Neuronal stem cell (in vitro differentiated cells): Measurements from ENCODE around the gene INTS1.
A peak's percentile ranks its signal among the peaks of the same experiment; 100 is the strongest.

Source experiments
- DNase-seq: peaks from one replicate; pipeline ENCODE4 v3.0.0-alpha.2; 2013; ENCODE audit warnings: low spot score
- H2AFZ ChIP-seq: one replicate; pipeline ENCODE4 v1.6.1; 2013; ENCODE audit warnings: mild to moderate bottlenecking, low read length, inconsistent platforms
- H2AK5ac ChIP-seq: 2 replicates; pipeline ENCODE4 v1.6.1; 2013; ENCODE audit warnings: low read depth, mild to moderate bottlenecking, inconsistent platforms, low read length, moderate library complexity, mixed read lengths
- H2BK120ac ChIP-seq: 2 replicates; pipeline ENCODE4 v1.6.1; 2013; ENCODE audit warnings: low read depth, mild to moderate bottlenecking, inconsistent platforms, low read length, moderate library complexity, mixed read lengths
- H2BK12ac ChIP-seq: one replicate; pipeline ENCODE4 v1.6.1; 2013; ENCODE audit warnings: low read length, inconsistent platforms
- H2BK15ac ChIP-seq: 2 replicates; pipeline ENCODE4 v1.6.1; 2013; ENCODE audit warnings: mild to moderate bottlenecking, low read length, inconsistent platforms, mixed read lengths
- H2BK5ac ChIP-seq: one replicate; pipeline ENCODE4 v1.6.1; 2013; ENCODE audit warnings: inconsistent platforms, mild to moderate bottlenecking, low read length, moderate library complexity
- H3K14ac ChIP-seq: one replicate; pipeline ENCODE4 v1.6.1; 2013; ENCODE audit warnings: low read length, inconsistent platforms
- H3K18ac ChIP-seq: 2 replicates; pipeline ENCODE4 v1.6.1; 2013; ENCODE audit warnings: low read length, inconsistent platforms
- H3K23ac ChIP-seq: 2 replicates; pipeline ENCODE4 v1.6.1; 2013; ENCODE audit warnings: low read depth, mild to moderate bottlenecking, mixed read lengths, low read length, inconsistent platforms; ENCODE audit not compliant: poor library complexity
- H3K27ac ChIP-seq: replicated peaks from 3 replicates; pipeline ENCODE4 v1.5.1; 2013; ENCODE audit warnings: low read length, inconsistent platforms
- H3K27me3 ChIP-seq, 3 experiments: 2 replicates each; pipeline ENCODE4 v1.6.1; 2013; ENCODE audit warnings: low read length in 3 of 3, mild to moderate bottlenecking in 2 of 3, inconsistent platforms in 1 of 3, low read depth in 1 of 3, mixed read lengths in 1 of 3, moderate library complexity in 1 of 3; ENCODE audit not compliant: control insufficient read depth in 3 of 3, insufficient read depth in 3 of 3
- H3K36me3 ChIP-seq, 2 donors: replicated peaks in 1 of 2; 2 replicates each; pipeline ENCODE4 v1.6.1; 2013; ENCODE audit warnings: low read length in 2 of 2; ENCODE audit not compliant: control insufficient read depth in 2 of 2, insufficient read depth in 2 of 2
- H3K4ac ChIP-seq: 2 replicates; pipeline ENCODE4 v1.6.1; 2013; ENCODE audit warnings: inconsistent platforms, mild to moderate bottlenecking, low read length, moderate library complexity
- H3K4me1 ChIP-seq, 2 donors: 1 replicate in 1 of 2; 2 replicates in 1 of 2; pipeline ENCODE4 v1.6.1; 2013; ENCODE audit warnings: low read length in 2 of 2, low read depth in 1 of 2; ENCODE audit not compliant: control insufficient read depth in 2 of 2, insufficient read depth in 1 of 2
- H3K4me2 ChIP-seq: one replicate; pipeline ENCODE4 v1.6.1; 2013; ENCODE audit warnings: mild to moderate bottlenecking, low read length, inconsistent platforms; ENCODE audit not compliant: insufficient read depth, poor library complexity, severe bottlenecking
- H3K4me3 ChIP-seq, 2 donors: 2 replicates each; pipeline ENCODE4 v1.5.1; 2013; ENCODE audit warnings: low read length in 2 of 2, mild to moderate bottlenecking in 2 of 2, inconsistent platforms in 1 of 2, moderate library complexity in 1 of 2
- H3K79me1 ChIP-seq: one replicate; pipeline ENCODE4 v1.6.1; 2013; ENCODE audit warnings: low read depth, mild to moderate bottlenecking, inconsistent platforms, low read length, moderate library complexity
- H3K9ac ChIP-seq: one replicate; pipeline ENCODE4 v1.6.1; 2013; ENCODE audit warnings: mild to moderate bottlenecking, low read depth, low read length, inconsistent platforms; ENCODE audit not compliant: poor library complexity
- H3K9me3 ChIP-seq, 2 donors: replicated peaks in 1 of 2; 2 replicates each; pipeline versions ENCODE3 to v1.6.1; 2013; ENCODE audit warnings: low read length in 2 of 2, mild to moderate bottlenecking in 2 of 2, inconsistent platforms in 1 of 2, low read depth in 1 of 2, mixed read lengths in 1 of 2, moderate library complexity in 1 of 2; ENCODE audit not compliant: control insufficient read depth in 2 of 2, insufficient read depth in 1 of 2
- H4K8ac ChIP-seq: one replicate; pipeline ENCODE4 v1.6.1; 2013; ENCODE audit warnings: low read depth, mild to moderate bottlenecking, inconsistent platforms, low read length, moderate library complexity
- H4K91ac ChIP-seq: one replicate; pipeline ENCODE4 v1.6.1; 2013; ENCODE audit warnings: low read length, low read depth, mild to moderate bottlenecking, inconsistent platforms; ENCODE audit not compliant: poor library complexity
- WGBS, 2 donors: extraction: QIAGEN DNeasy Blood & Tissue Kit; methylation state at CpG; one replicate each; pipeline ENCODE4 v1.1.7; 2013; ENCODE audit warnings: missing lambda C conversion rate in 2 of 2, mixed read lengths in 1 of 2; ENCODE audit not compliant: insufficient read length in 2 of 2, insufficient replicate concordance in 1 of 2; ENCODE audit errors: extremely low coverage in 2 of 2; 5-methylcytosine and 5-hydroxymethylcytosine counted together

Gene INTS1

GRCh38 chr7:1548438-1548831, 44.2 kb upstream of the INTS1 start:
- H3K4ac ChIP-seq, result no peak overlapping the region
- H3K9me3 ChIP-seq, result peaks cover 0 to 3% of the 10 kb centered on the region in 2 donors
- no peak overlapping the region for H3K18ac ChIP-seq
- peak overlapping the region; percentile 92 for H2AK5ac ChIP-seq
- no CpG with 5 or more reads among the region's 17 CpGs for WGBS, 2 donors
- H3K27me3 ChIP-seq, result peaks cover 0 to 6% (median 3%) of the 10 kb centered on the region in 3 experiments
- H3K4me1 ChIP-seq, result no peaks in the 10 kb centered on the region
- H3K79me1 ChIP-seq, result peaks cover 2% of the 10 kb centered on the region
- no peak overlapping the region for H3K4me3 ChIP-seq
- H2BK120ac ChIP-seq, result peak overlapping the region; percentile 14
- H3K9ac ChIP-seq, result peak overlapping the region; percentile 12
- H2BK15ac ChIP-seq, result peak overlapping the region; percentile 81
- no peak overlapping the region for H3K4me2 ChIP-seq
- no peak overlapping the region for H3K14ac ChIP-seq
- no peak overlapping the region for H4K91ac ChIP-seq
- peak overlapping the region; percentile 43 for H4K8ac ChIP-seq
- peak overlapping the region; percentile 53 for H2BK5ac ChIP-seq
- no peak overlapping the region for H3K27ac ChIP-seq
- peak overlapping the region; percentile 80 for H3K23ac ChIP-seq
- peak overlapping the region; percentile 58 for H2BK12ac ChIP-seq
- H3K36me3 ChIP-seq, result no peaks in the 10 kb centered on the region
- no peak for DNase-seq
- H2AFZ ChIP-seq, result no peak overlapping the region

- Histone ChIP-seq H3K18ac (peak overlapping the region; percentile 64), H4K91ac (no peak overlapping the region), H2AFZ (no peak overlapping the region), H3K4ac (no peak overlapping the region), H3K23ac (peak overlapping the region; percentile 73), H3K27me3 (peaks cover 0 to 6% (median 3%) of the 10 kb centered on the region in 3 experiments), H3K4me1 (peaks cover 0 to 3% of the 10 kb centered on the region in 2 donors), H4K8ac (no peak overlapping the region), H2BK12ac (peak overlapping the region; percentile 94), H3K14ac (peak overlapping the region; percentile 56), H3K9ac (no peak overlapping the region), H2BK120ac (no peak overlapping the region), H3K27ac (no peak overlapping the region), H2BK5ac (peak overlapping the region; percentile 66), H3K4me3 (no peak overlapping the region), H3K4me2 (no peak overlapping the region), H3K79me1 (peaks cover 2% of the 10 kb centered on the region), H3K36me3 (no peaks in the 10 kb centered on the region), H2BK15ac (peak overlapping the region; percentile 81), H2AK5ac (peak overlapping the region; percentile 92), H3K9me3 (peaks cover 0 to 3% of the 10 kb centered on the region in 2 donors)
- DNase-seq, result no peak
- no CpG with 5 or more reads among the region's 35 CpGs for WGBS, 2 donors
Measured at GRCh38 chr7:1547777-1548437, 43.7 kb upstream of the INTS1 start.

- Histone ChIP-seq H2AFZ (no peak overlapping the region), H2BK12ac (peak overlapping the region; percentile 94), H4K91ac (no peak overlapping the region), H3K4me2 (no peak overlapping the region), H3K79me1 (peaks cover 2% of the 10 kb centered on the region), H2AK5ac (peak overlapping the region; percentile 92), H3K18ac (peak overlapping the region; percentile 71), H2BK15ac (peak overlapping the region; percentile 81), H3K9ac (no peak overlapping the region), H3K4ac (no peak overlapping the region), H2BK120ac (peak overlapping the region; percentile 61), H3K4me3 (no peak overlapping the region), H3K27ac (no peak overlapping the region), H3K14ac (peak overlapping the region; percentile 89), H3K23ac (peak overlapping the region; percentile 73), H4K8ac (peak overlapping the region; percentile 17), H3K4me1 (peaks cover 0 to 4% of the 10 kb centered on the region in 2 donors), H3K36me3 (no peaks in the 10 kb centered on the region), H2BK5ac (peak overlapping the region; percentile 66), H3K9me3 (peaks cover 0 to 3% of the 10 kb centered on the region in 2 donors), H3K27me3 (peaks cover 0 to 6% (median 3%) of the 10 kb centered on the region in 3 experiments)
- DNase-seq, result no peak
- no CpG with 5 or more reads among the region's 41 CpGs for WGBS, 2 donors
Measured at GRCh38 chr7:1546909-1547776, 43.0 kb upstream of the INTS1 start.
